HEK293 (cell line): Measurements from ENCODE around the gene SLC35F6.

Source experiments
- ZNF558 ChIP-seq: fragments of 450-650 bp; formaldehyde crosslinking; IDR thresholded peaks from 2 replicates; pipeline ENCODE4 v1.5.1; 2016; ENCODE audit warnings: missing biosample characterization, missing genetic modification characterization
- ZNF596 ChIP-seq: fragments of 450-650 bp; IDR thresholded peaks from 2 replicates; pipeline ENCODE4 v1.5.0; 2018; ENCODE audit warnings: missing biosample characterization, mild to moderate bottlenecking, missing genetic modification characterization, moderate library complexity
- TF ChIP-seq, protein P1 (sequence below): fragments of 450-650 bp; formaldehyde crosslinking; IDR thresholded peaks from 2 replicates; pipeline ENCODE4 v1.5.1; 2016; ENCODE audit warnings: missing biosample characterization, missing genetic modification characterization

DNA sequence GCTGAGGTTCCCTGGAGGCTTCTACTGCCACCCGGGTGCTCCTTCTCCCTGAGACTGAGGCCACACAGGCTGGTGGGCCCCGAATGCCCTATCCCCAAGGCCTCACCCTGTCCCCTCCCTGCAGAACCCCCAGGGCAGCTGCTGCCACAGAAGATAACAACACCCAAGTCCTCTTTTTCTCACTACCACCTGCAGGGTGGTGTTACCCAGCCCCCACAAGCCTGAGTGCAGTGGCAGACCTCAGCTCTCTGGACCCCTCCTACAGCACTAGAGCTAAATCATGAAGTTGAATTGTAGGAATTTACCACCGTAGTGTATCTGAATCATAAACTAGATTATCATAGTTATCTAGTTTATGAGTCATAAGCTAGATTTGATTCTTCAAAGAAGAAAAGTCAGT is 14.4 kb downstream of the SLC35F6 start:
- TF ChIP-seq, protein P1, sequence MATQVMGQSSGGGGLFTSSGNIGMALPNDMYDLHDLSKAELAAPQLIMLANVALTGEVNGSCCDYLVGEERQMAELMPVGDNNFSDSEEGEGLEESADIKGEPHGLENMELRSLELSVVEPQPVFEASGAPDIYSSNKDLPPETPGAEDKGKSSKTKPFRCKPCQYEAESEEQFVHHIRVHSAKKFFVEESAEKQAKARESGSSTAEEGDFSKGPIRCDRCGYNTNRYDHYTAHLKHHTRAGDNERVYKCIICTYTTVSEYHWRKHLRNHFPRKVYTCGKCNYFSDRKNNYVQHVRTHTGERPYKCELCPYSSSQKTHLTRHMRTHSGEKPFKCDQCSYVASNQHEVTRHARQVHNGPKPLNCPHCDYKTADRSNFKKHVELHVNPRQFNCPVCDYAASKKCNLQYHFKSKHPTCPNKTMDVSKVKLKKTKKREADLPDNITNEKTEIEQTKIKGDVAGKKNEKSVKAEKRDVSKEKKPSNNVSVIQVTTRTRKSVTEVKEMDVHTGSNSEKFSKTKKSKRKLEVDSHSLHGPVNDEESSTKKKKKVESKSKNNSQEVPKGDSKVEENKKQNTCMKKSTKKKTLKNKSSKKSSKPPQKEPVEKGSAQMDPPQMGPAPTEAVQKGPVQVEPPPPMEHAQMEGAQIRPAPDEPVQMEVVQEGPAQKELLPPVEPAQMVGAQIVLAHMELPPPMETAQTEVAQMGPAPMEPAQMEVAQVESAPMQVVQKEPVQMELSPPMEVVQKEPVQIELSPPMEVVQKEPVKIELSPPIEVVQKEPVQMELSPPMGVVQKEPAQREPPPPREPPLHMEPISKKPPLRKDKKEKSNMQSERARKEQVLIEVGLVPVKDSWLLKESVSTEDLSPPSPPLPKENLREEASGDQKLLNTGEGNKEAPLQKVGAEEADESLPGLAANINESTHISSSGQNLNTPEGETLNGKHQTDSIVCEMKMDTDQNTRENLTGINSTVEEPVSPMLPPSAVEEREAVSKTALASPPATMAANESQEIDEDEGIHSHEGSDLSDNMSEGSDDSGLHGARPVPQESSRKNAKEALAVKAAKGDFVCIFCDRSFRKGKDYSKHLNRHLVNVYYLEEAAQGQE = no peak
- TF ChIP-seq ZNF558 (tag by site-specific recombination) = no peak
- no peak for TF ChIP-seq ZNF596
